Vagina (tissue), 2 donors: ENCODE results near the gene FAM171A2.

Experiments used
- CTCF ChIP-seq, 3 experiments: fragments of 450-650 bp in 2 of 3; fragments of 200-600 bp in 1 of 3; sonication (generic) in 1 of 3; IDR thresholded peaks; one replicate each; pipeline ENCODE4 v1.5.1; 2017 to 2019; ENCODE audit warnings: antibody characterized with exemption in 3 of 3, mild to moderate bottlenecking in 2 of 3, moderate library complexity in 2 of 3
- POLR2A ChIP-seq, 2 donors: fragments of 450-650 bp; IDR thresholded peaks; one replicate each; pipeline ENCODE4 v1.6.1; 2017; ENCODE audit warnings: antibody characterized with exemption in 2 of 2, mild to moderate bottlenecking in 2 of 2, moderate library complexity in 2 of 2
- POLR2AphosphoS5 ChIP-seq, 2 donors: sonication (generic); formaldehyde crosslinking; IDR thresholded peaks; one replicate each; pipeline ENCODE4 v1.9.0; 2017; ENCODE audit warnings: antibody characterized with exemption in 2 of 2, mild to moderate bottlenecking in 2 of 2, low read depth in 1 of 2; ENCODE audit not compliant: insufficient read depth in 1 of 2

DNA sequence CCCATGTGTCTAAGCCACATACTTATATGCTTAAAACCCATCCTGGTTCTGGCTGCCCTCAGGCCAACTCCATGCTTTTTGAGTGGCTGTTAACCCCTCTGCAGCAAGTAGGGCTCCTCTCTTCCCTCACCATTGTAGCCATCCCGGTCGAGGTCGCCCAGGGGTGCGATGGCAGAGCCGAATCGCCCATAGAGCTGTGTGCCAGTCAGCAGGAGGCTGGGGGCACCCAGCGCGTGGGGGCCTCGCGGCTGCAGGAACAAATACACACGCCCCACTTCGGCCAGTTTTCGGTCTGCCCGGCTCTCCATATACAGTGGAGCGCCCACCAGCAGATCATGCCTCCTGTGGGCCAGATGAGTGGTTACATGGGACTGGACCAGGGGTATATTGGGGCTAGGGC lies 19.7 kb upstream of the FAM171A2 start:
- TF ChIP-seq POLR2A (IDR thresholded peaks at IDR 0.05): no peak
- TF ChIP-seq CTCF (IDR thresholded peaks at IDR 0.05): no peak
- TF ChIP-seq POLR2AphosphoS5 (IDR thresholded peaks at IDR 0.05; ENCODE audit: insufficient read depth in 1 of 2, low read depth in 1 of 2): no peak
